B cell (primary cell): ENCODE measurements around the gene LIN7A. TPM values are rescaled to one million over a fixed set of nuclear protein-coding genes. Genes with fewer than 3 reads are reported as not detected.

Experiments used
- ATAC-seq: fragments of 200-7000 bp; cut with Tn5 transposase; one replicate; pipeline ENCODE4 v1.10.0; 2021; ENCODE audit warnings: low read depth, mild to moderate bottlenecking, moderate number of reproducible peaks, moderate library complexity
- CTCF ChIA-PET: fragments of 350-600 bp; sonication (Branson Sonifier 250); formaldehyde crosslinking; loops from one replicate; lab custom pipeline; 2021; ENCODE audit warnings: antibody characterized with exemption, inconsistent platforms; lab: Charles Lee
- POLR2A ChIA-PET: fragments of 350-600 bp; sonication (Branson Sonifier 250); formaldehyde crosslinking; loops from one replicate; lab custom pipeline; 2021; ENCODE audit warnings: antibody characterized with exemption; lab: Charles Lee
- DNase-seq: peaks from one replicate; pipeline ENCODE4 v3.0.0; 2013
- H2AFZ ChIP-seq: 2 replicates; pipeline ENCODE4 v1.6.1; 2012; ENCODE audit warnings: mild to moderate bottlenecking, low read depth, low read length; ENCODE audit not compliant: insufficient read depth, poor library complexity, severe bottlenecking
- H3K27ac ChIP-seq, 2 donors: 1 replicate in 1 of 2; 2 replicates in 1 of 2; pipeline ENCODE4 v1.5.1; 2012 to 2013; ENCODE audit warnings: low read length in 2 of 2, mild to moderate bottlenecking in 2 of 2, moderate library complexity in 1 of 2
- H3K27me3 ChIP-seq, 4 experiments: fragments of 200-600 bp in 1 of 4; sonication (generic) in 1 of 4; replicated peaks in 1 of 4; 1 replicate in 2 of 4; 2 replicates in 2 of 4; pipeline versions ENCODE4 v1.6.1 to v1.7.0; 2013 to 2016; ENCODE audit warnings: low read length in 3 of 4, mild to moderate bottlenecking in 2 of 4, mixed read lengths in 1 of 4, moderate library complexity in 1 of 4; ENCODE audit not compliant: insufficient read depth in 4 of 4, control insufficient read depth in 3 of 4; ENCODE audit errors: control extremely low read depth in 1 of 4
- H3K36me3 ChIP-seq, 2 experiments: replicated peaks in 1 of 2; 1 replicate in 1 of 2; 2 replicates in 1 of 2; pipeline versions ENCODE4 v1.6.1 to v1.7.1; 2013; ENCODE audit warnings: low read length in 1 of 2; ENCODE audit not compliant: insufficient read depth in 2 of 2, control insufficient read depth in 1 of 2; ENCODE audit errors: control extremely low read depth in 1 of 2, extremely low read depth in 1 of 2
- H3K4me1 ChIP-seq, 2 donors: fragments of 200-600 bp in 1 of 2; sonication (generic) in 1 of 2; 1 replicate in 1 of 2; 2 replicates in 1 of 2; pipeline versions ENCODE4 v1.5.1 to v1.6.1; 2013 to 2017; ENCODE audit warnings: low read length in 2 of 2; ENCODE audit not compliant: control insufficient read depth in 2 of 2, insufficient read depth in 2 of 2
- H3K4me2 ChIP-seq: replicated peaks from 2 replicates; pipeline ENCODE3; 2012; ENCODE audit warnings: mild to moderate bottlenecking, low read depth, low read length; ENCODE audit not compliant: poor library complexity, severe bottlenecking
- H3K4me3 ChIP-seq, 5 experiments: fragments of 200-600 bp in 1 of 5; sonication (generic) in 1 of 5; 1 replicate in 3 of 5; 2 replicates in 2 of 5; pipeline versions ENCODE4 v1.5.1 to v1.7.0; 2011 to 2016; ENCODE audit warnings: low read length in 4 of 5, mild to moderate bottlenecking in 4 of 5, low read depth in 2 of 5, control low read depth in 1 of 5, moderate library complexity in 1 of 5; ENCODE audit not compliant: insufficient read depth in 1 of 5; ENCODE audit errors: control extremely low read depth in 1 of 5, extremely low read depth in 1 of 5
- H3K79me2 ChIP-seq: fragments of 200-600 bp; sonication (generic); one replicate; pipeline ENCODE4 v1.6.0; 2016; ENCODE audit warnings: low read length; ENCODE audit not compliant: control insufficient read depth, insufficient read depth
- H3K9ac ChIP-seq: fragments of 200-600 bp; sonication (generic); 2 replicates; pipeline ENCODE4 v1.6.1; 2017; ENCODE audit warnings: mild to moderate bottlenecking, low read length, moderate library complexity
- H3K9me3 ChIP-seq, 3 donors: one replicate each; pipeline versions ENCODE4 v1.6.1 to v1.7.1; 2013; ENCODE audit warnings: low read length in 2 of 3; ENCODE audit not compliant: control insufficient read depth in 2 of 3, insufficient read depth in 1 of 3; ENCODE audit errors: control extremely low read depth in 1 of 3
- H4K20me1 ChIP-seq: 2 replicates; pipeline ENCODE4 v1.6.0; 2012; ENCODE audit warnings: mild to moderate bottlenecking, low read length; ENCODE audit not compliant: insufficient read depth, control insufficient read depth, poor library complexity, severe bottlenecking
- H3K27ac Mint-ChIP-seq: one replicate; pipeline ENCODE4 v1.8.0; 2021; ENCODE audit warnings: mixed read lengths
- H3K27me3 Mint-ChIP-seq: one replicate; pipeline ENCODE4 v1.8.0; 2021; ENCODE audit warnings: mixed read lengths
- H3K4me1 Mint-ChIP-seq: one replicate; pipeline ENCODE4 v1.8.0; 2021; ENCODE audit warnings: mixed read lengths
- H3K4me3 Mint-ChIP-seq: one replicate; pipeline ENCODE4 v1.8.0; 2021; ENCODE audit warnings: mixed read lengths
- H3K9me3 Mint-ChIP-seq: one replicate; pipeline ENCODE4 v1.8.0; 2022; ENCODE audit warnings: mixed read lengths; ENCODE audit not compliant: insufficient read depth
- CTCF ChIP-seq: fragments of 200-600 bp; IDR thresholded peaks from one replicate; pipeline ENCODE4 v1.8.0; 2022; ENCODE audit warnings: antibody characterized with exemption, mild to moderate bottlenecking
- EZH2 ChIP-seq: IDR thresholded peaks from 2 replicates; pipeline ENCODE4 v1.6.1; 2012; ENCODE audit warnings: borderline replicate concordance, low read depth, mild to moderate bottlenecking, moderate library complexity, low read length; ENCODE audit not compliant: insufficient read depth, poor library complexity, severe bottlenecking
- WGBS: methylation state at CpG from one replicate; pipeline ENCODE4 v1.1.5; 2013; ENCODE audit warnings: missing lambda C conversion rate; ENCODE audit not compliant: insufficient coverage; 5-methylcytosine and 5-hydroxymethylcytosine counted together
- intact Hi-C: fragments of 100-400 bp; cut with micrococcal nuclease; formaldehyde crosslinking; loops from one replicate; pipeline ENCODE4 v1.10.0; 2022
- polyA plus RNA-seq: library from polyadenylated mRNA; depleted of rRNA; stranded (reverse); fragments of >200 nt; gene quantifications from 2 replicates; pipeline ENCODE4 v1.2.3, GENCODE V29; 2012
- total RNA-seq, 2 donors: library from RNA; stranded (reverse); fragments of 120-200 nt in 1 of 2; gene quantifications; 1 replicate in 1 of 2; 2 replicates in 1 of 2; pipeline versions ENCODE4 v1.2.3 to v1.2.4, GENCODE V29; 2013 to 2022

Gene LIN7A
- total and polyA plus RNA-seq, 2 donors (not counting 1 experiment from before 2014, with no cell fraction given), result 0.10 TPM; not detected in 1

GRCh38 chr12:80924437-80924836 lies 13.3 kb downstream of the LIN7A start:
- intact Hi-C loops, result no loop called here
- H3K36me3 ChIP-seq, result no peaks in the 10 kb centered on the region
- DNase-seq (no peak), ATAC-seq (no peak)
- H3K4me1 ChIP-seq, result no peaks in the 10 kb centered on the region
- H3K4me3 Mint-ChIP-seq, result no peak overlapping the region
- H3K9me3 ChIP-seq, result peaks cover 0 to 2% (median 0%) of the 10 kb centered on the region in 3 donors
- no CpG with 5 or more reads among the region's 2 CpGs for whole genome bisulfite sequencing
- TF ChIP-seq EZH2 (no peak), CTCF (no peak)
- ChIA-PET POLR2A (no interaction called here), CTCF (no interaction called here)
- H3K79me2 ChIP-seq, result no peaks in the 10 kb centered on the region
- no peak overlapping the region for H3K4me2 ChIP-seq
- H3K4me1 Mint-ChIP-seq, result no peaks in the 10 kb centered on the region
- no peak overlapping the region for H3K9ac ChIP-seq
- no peaks in the 10 kb centered on the region for H4K20me1 ChIP-seq
- H3K27ac ChIP-seq, result no peak overlapping the region
- no peaks in the 10 kb centered on the region for H3K9me3 Mint-ChIP-seq
- H3K27me3 ChIP-seq, result no peaks in the 10 kb centered on the region
- no peaks in the 10 kb centered on the region for H3K27me3 Mint-ChIP-seq
- H3K4me3 ChIP-seq, result no peak overlapping the region
- H3K27ac Mint-ChIP-seq, result no peak overlapping the region
- no peak overlapping the region for H2AFZ ChIP-seq

GRCh38 chr12:80920006-80920405 lies 17.7 kb downstream of the LIN7A start:
- TF ChIP-seq EZH2, result no peak
- no peak for TF ChIP-seq CTCF
- H3K27ac Mint-ChIP-seq, result no peak overlapping the region
- Histone ChIP-seq H4K20me1 (no peaks in the 10 kb centered on the region), H3K27me3 (no peaks in the 10 kb centered on the region), H2AFZ (no peak overlapping the region), H3K4me2 (no peak overlapping the region), H3K4me3 (no peak overlapping the region), H3K27ac (no peak overlapping the region), H3K9me3 (no peaks in the 10 kb centered on the region), H3K79me2 (no peaks in the 10 kb centered on the region), H3K4me1 (no peaks in the 10 kb centered on the region), H3K9ac (no peak overlapping the region), H3K36me3 (no peaks in the 10 kb centered on the region)
- no peak overlapping the region for H3K4me3 Mint-ChIP-seq
- no CpG with 5 or more reads among the region's 4 CpGs for WGBS
- intact Hi-C loops, result no loop called here
- ChIA-PET POLR2A (no interaction called here), CTCF (no interaction called here)
- H3K27me3 Mint-ChIP-seq, result no peaks in the 10 kb centered on the region
- ATAC-seq, result no peak
- no peak for DNase-seq
- H3K4me1 Mint-ChIP-seq, result no peaks in the 10 kb centered on the region
- H3K9me3 Mint-ChIP-seq, result no peaks in the 10 kb centered on the region
